Suppressor macrophage treated with lipopolysaccharide for 1 hour (primary cell): ENCODE data around the gene ZDHHC14.

Source experiments
- DNase-seq, 3 donors: peaks; one replicate each; pipeline ENCODE4 v3.0.0-alpha.2; 2020 to 2022

Gene ZDHHC14

GRCh38 chr6:157631838-157632614 is 251.0 kb downstream of the ZDHHC14 start:
- DNase-seq = no peak

DNA sequence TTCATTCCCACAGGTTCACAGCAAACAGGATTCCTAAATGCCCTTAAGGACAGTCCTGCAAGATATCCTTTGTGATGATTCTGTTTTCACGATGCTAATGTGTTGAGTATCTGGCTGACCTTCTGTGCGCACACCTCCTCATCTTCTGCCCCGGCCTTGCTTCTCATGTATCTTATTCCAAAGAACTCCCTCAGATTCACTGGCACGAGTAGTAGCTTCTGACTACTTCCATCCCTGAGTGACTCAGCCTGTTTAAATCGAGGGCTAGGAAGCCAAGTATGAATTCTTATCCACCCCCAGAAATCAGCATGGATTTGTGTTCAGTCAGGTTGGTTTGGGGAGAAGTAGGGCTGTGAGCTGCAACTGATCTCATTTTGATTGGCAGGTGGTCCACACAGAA is 251.8 kb downstream of the ZDHHC14 start:
- no peak for DNase-seq

- DNase-seq = no peak
Observed at GRCh38 chr6:157634546-157634945, 253.6 kb downstream of the ZDHHC14 start.

DNA sequence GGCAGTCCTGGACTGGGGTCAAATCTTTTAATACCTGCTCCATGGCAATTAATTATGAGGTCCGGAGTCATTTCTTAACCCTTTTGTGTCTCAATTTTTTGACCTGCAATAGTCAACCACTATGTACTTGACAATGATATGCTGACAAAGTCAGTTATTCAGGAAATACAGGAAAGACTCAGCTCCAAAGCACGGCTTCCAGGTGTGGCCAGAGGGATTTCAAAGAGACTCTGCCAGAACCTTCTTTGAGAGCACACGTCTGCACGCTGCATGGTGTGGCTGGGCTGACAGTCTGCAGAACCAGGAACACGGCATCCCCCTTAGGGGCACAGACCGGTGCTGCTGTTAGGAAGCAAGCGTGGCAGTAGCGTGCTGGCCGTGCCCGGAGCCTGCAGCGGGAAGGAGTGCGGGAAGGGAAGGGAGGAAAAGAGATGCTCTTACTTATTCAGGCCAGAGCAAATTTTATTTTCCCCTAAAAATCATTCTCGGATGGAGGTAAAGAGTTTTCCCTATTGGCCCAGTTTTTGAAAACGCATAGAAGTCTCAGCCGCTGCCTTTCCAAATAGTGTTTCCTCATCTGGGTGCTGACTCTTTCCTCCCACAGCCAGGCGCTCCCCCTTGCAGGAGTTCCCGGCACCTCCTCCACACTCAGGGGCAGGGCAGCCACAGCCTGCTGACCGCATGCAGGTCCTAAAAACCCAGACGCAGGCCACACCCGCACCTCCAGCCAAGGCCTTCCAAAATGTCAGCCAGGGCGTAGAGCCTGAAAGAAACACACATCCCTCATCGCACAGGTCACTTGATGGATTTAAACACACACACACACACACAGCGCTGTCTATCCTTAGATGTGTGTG is 254.6 kb downstream of the ZDHHC14 start:
- DNase-seq = no peak

DNA sequence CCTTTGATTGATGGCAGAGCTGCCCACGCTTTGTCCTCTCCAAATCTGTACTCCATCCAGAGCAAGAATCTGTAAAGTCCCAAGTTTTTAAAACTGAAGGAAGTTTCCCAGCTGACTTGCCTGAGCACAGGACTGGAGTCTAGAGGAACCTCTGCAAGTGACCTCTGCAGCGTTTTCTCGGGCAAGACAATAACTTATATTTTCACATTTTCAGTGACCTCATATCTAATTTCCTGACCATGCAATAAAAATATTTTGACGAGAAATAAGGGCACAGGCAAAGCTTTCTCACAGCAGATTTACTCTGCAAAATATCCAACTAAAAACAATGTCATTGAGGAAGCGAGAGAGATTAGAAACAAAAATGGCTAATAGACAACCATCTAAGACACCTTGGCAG is 256.5 kb downstream of the ZDHHC14 start:
- no peak for DNase-seq

GRCh38 chr6:157637941-157638662 is 257.1 kb downstream of the ZDHHC14 start:
- DNase-seq = no peak

DNA sequence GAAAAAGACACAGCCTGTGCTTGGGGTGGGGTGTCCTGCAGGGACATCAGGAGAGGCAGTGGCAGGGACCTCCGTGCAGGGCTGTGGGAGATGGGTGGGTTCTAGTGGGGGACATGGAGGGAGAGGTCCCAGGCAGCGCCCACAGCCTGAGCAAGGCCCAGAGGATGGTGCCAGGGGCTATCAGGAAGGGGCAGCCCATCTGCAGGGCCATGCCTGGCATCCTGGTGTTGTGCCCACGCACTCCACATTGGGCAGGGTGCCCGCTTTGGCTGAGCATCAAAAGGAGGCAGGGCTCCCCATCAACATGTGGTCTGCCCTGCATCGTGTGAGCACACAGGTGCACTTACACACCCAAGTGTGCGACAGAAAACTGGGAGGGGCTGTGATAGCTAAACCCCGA is 257.8 kb downstream of the ZDHHC14 start:
- DNase-seq = no peak

- DNase-seq = no peak
Observed at GRCh38 chr6:157640746-157641451, 259.9 kb downstream of the ZDHHC14 start.

DNA sequence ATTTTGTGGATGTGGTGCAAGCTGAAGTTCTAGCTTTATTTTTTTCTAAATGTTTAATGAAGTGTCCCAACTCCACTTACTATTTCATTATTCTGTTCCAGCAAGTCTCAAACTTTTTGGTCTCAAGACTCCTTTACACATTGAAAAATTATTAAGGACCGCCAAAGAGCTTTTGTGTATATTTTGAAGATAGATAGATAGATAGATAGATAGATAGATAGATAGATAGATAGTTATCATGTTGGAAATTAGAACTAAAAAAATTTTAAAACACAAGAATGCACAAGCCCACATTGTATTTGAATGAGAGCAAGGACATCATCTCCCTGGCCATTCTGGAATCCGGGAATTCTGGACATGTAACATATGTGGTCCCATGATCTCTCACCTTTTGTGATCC is 260.8 kb downstream of the ZDHHC14 start:
- DNase-seq = no peak

DNA sequence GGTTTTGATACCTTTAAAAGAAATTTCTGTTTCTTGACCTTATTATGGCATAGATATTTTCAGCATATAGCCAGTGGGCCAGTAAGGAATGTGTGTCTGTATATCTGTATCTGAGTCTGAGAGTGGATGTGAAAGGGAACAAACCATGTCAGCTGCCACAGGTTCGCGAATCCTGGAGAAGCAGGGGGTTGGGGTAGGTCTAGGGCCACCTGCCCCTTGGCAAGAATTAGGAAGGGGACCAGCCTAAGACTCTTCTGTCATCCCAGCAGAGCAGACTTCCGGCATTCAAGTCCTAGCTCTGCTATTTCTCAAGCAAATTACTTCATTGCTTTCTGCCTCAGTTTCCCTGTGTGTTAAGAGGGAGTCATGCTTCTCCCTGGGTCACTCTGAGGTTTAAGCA is 261.7 kb downstream of the ZDHHC14 start:
- no peak for DNase-seq

DNA sequence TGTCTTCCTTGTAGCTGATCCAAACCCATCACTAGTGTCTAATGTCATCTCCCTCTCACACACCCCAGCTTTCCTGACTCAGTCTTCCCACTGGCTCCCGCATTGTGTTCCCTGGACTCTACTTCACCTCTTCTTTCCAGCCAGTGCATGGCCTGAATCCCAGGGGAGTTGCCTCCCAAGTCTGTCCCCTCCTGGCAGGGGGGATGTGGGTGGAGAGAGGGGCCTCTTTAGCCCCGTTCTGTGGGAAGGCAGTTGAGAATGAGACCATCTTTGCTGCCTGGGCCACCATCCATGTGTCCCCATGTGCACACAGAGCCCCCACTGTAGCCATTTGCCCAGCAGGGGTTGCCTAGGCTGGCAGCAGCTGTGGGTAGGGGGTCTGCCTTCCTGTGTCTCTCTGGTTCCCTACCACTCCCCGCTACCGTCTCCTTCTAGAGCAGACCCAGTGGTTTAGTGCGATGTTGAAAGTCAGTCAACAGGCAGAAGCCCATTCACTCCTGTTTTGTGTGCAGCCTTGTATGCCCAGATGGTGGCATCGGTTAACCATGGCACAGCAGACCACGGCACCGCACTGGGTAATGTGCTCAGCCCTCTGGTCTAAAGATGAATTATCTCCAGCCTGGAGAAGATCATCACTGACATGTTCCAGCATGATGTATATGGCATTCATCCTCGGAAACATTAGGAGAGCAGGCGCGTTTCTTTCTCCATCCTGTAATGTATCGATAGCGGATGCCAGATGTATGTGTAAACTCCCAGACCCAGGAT is 263.2 kb downstream of the ZDHHC14 start:
- DNase-seq = no peak

DNA sequence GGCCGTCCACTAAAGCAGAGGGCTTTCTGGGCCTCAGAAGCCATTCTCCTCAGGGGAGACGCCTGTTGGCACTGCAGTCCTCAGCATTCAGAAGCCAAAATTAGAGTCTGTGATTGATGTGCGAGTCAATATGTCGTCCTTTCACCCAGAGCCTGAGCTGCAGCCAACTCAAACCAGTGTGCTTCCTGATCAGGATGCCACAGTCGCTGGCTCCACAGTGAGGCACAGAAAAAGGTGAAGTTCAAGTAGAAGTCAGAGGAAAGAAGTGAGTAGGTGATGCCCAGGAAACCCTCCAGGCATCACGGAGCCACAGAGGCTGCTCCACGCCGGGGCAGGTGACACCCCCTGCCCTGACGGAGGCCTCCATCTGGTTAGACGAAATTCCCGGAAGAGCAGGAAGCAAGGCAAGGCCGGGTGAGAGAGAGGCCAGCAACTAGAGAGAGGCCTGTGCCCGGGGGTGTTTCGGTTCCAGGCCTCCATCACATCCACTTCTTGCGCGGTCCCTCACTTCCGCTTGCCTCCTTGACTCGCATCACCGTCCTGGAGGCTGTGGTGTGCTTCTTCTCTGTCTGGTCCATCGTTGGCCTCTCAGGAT is 264.3 kb downstream of the ZDHHC14 start:
- no peak for DNase-seq

DNA sequence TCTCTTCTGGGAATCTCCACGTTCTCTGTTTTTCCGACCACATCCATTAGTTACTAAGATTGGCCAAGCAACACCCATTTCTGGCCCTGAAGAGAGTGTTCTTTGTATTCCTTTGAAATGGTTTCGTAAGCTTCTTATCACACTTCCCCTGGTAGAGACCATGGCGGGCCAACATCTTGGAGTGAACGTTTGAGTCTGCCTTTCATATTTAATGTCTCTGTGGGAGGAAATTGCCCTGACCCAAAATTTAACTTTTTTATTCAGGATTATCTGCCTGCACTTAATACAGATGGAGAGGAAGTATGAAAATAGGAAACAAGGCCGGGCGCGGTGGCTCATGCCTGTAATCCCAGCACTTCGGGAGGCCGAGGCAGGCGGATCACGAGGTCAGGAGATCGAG is 265.0 kb downstream of the ZDHHC14 start:
- no peak for DNase-seq

- DNase-seq = no peak
Observed at GRCh38 chr6:157647261-157647915, 266.4 kb downstream of the ZDHHC14 start.

- DNase-seq = no peak
Observed at GRCh38 chr6:157648561-157648960, 267.6 kb downstream of the ZDHHC14 start.

GRCh38 chr6:157649311-157650260 is 268.6 kb downstream of the ZDHHC14 start:
- no peak for DNase-seq

DNA sequence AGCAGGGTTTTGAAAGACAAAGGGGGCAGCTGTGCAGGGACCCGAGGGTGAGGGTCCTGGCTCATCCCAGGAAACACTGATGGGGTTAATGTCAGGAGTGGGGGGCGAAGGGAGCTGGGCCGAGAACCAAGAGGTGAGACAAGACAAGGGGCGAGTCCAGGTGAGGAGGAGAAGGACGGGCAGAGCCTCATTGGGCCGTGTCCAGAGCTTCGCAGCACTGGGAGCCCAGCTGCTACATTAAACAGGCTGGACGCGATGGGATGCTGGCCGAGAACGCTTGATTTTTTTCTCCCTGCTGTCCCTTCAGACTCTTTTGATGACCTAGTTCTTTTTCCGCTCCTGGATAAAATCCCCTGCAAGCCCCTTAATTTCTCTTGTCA is 269.3 kb downstream of the ZDHHC14 start:
- DNase-seq = no peak

GRCh38 chr6:157650801-157651200 is 269.8 kb downstream of the ZDHHC14 start:
- no peak for DNase-seq

DNA sequence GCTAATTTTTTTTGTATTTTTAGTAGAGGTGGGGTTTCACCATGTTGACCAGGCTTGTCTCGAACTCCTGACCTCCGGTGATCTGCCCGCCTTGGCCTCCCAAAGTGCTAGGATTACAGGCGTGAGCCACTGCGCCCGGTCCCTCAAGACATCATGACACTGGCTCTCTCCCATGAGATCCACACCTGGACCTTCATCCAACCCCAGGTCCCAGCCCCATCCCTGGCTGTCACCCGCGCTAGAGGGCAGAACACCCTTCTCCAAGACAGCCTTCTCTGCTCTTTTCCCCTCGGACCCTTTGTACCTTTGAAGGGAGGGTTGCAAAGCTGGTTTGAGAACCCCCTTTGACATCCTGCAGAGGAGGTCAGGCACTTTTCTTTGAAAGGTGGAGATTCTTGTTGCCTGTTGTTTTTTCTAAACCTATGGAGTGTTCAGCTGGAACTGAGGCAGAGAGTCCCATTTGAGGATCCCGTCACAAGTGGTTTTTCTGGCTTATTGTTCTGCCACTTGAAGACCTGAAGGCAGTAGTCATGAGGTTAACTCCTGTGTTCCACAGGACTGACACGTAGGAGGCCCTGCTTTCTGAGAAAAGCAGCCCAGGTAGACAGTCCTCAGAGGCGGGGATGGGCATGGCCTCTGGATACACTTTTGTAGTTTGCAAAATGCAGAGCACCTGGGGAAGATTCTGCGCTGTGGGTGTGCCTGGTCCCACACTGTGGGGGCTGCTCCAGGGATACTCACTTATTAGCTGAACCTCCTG is 270.9 kb downstream of the ZDHHC14 start:
- DNase-seq = no peak
